ENCODE results near the gene CSMD2.
A peak's percentile ranks its signal among the peaks of the same experiment; 100 is the strongest.

CSMD2 gene

GRCh38 chr1:33895976-33896375, 269.1 kb downstream of the CSMD2 start:
- Histone ChIP-seq H3K4me1 (ENCODE audit: control insufficient read depth, low read depth, low read length) (peaks cover 3% of the 10 kb centered on the region), H3K79me2 (ENCODE audit: control insufficient read depth, insufficient read depth, low read length) (no peaks in the 10 kb centered on the region), H3K56ac (ENCODE audit: low read length) (no peak overlapping the region), H4K8ac (ENCODE audit: low read depth, low read length) (no peak overlapping the region), H2AK5ac (ENCODE audit: low read length) (no peak overlapping the region), H3K4me3 (ENCODE audit: low read length) (no peak overlapping the region), H2BK15ac (replicated peaks; ENCODE audit: low read depth) (no peak overlapping the region), H2BK5ac (ENCODE audit: low read length) (no peak overlapping the region), H3K79me1 (ENCODE audit: low read length) (peaks cover 2% of the 10 kb centered on the region), H2BK120ac (ENCODE audit: low read depth, low read length) (no peak overlapping the region), H3K36me3 (ENCODE audit: control insufficient read depth, insufficient read depth, low read length) (no peaks in the 10 kb centered on the region), H3K27me3 (ENCODE audit: insufficient read depth, low read length, poor library complexity) (no peaks in the 10 kb centered on the region), H4K5ac (ENCODE audit: low read length) (no peak overlapping the region), H3K9ac (ENCODE audit: low read length) (no peak overlapping the region), H3K18ac (ENCODE audit: low read length) (no peak overlapping the region), H3K23ac (ENCODE audit: low read length) (no peak overlapping the region), H3K4me2 (ENCODE audit: low read length) (no peak overlapping the region), H3K27ac (ENCODE audit: low read depth, low read length) (no peak overlapping the region), H3K4ac (ENCODE audit: low read depth, low read length) (no peak overlapping the region)
- no CpG with 5 or more reads among the region's 2 CpGs for whole genome bisulfite sequencing (ENCODE audit: extremely low coverage, insufficient coverage, low lambda C conversion rate)
- DNase-seq, result no peak

- Histone ChIP-seq H3K79me1 (ENCODE audit: low read length) (peaks cover 2% of the 10 kb centered on the region), H3K18ac (ENCODE audit: low read length) (no peak overlapping the region), H3K79me2 (ENCODE audit: control insufficient read depth, insufficient read depth, low read length) (no peaks in the 10 kb centered on the region), H3K4me1 (ENCODE audit: control insufficient read depth, low read depth, low read length) (peaks cover 3% of the 10 kb centered on the region), H3K27me3 (ENCODE audit: insufficient read depth, low read length, poor library complexity) (no peaks in the 10 kb centered on the region), H2BK15ac (replicated peaks; ENCODE audit: low read depth) (no peak overlapping the region), H3K9ac (ENCODE audit: low read length) (no peak overlapping the region), H3K27ac (ENCODE audit: low read depth, low read length) (no peak overlapping the region), H2AK5ac (ENCODE audit: low read length) (no peak overlapping the region), H3K56ac (ENCODE audit: low read length) (no peak overlapping the region), H3K23ac (ENCODE audit: low read length) (no peak overlapping the region), H3K4ac (ENCODE audit: low read depth, low read length) (no peak overlapping the region), H4K8ac (ENCODE audit: low read depth, low read length) (no peak overlapping the region), H2BK120ac (ENCODE audit: low read depth, low read length) (no peak overlapping the region), H3K4me2 (ENCODE audit: low read length) (no peak overlapping the region), H4K5ac (ENCODE audit: low read length) (no peak overlapping the region), H2BK5ac (ENCODE audit: low read length) (no peak overlapping the region), H3K4me3 (ENCODE audit: low read length) (no peak overlapping the region), H3K36me3 (ENCODE audit: control insufficient read depth, insufficient read depth, low read length) (no peaks in the 10 kb centered on the region)
- DNase-seq, result peak; percentile 15
- WGBS (ENCODE audit: extremely low coverage, insufficient coverage, low lambda C conversion rate), result no CpG with 5 or more reads among the region's 8 CpGs
Measured at GRCh38 chr1:33895396-33895795, 269.6 kb downstream of the CSMD2 start.

GRCh38 chr1:33893147-33893830, 271.7 kb downstream of the CSMD2 start:
- WGBS (ENCODE audit: extremely low coverage, insufficient coverage, low lambda C conversion rate), result no CpG with 5 or more reads among the region's 3 CpGs

GRCh38 chr1:33886496-33886895, 278.5 kb downstream of the CSMD2 start:
- H2BK15ac ChIP-seq (replicated peaks; ENCODE audit: low read depth), result no peak overlapping the region
- H3K18ac ChIP-seq (ENCODE audit: low read length), result peak overlapping the region; percentile 8
- no peak overlapping the region for H3K23ac ChIP-seq (ENCODE audit: low read length)
- H3K4me2 ChIP-seq (ENCODE audit: low read length), result no peak overlapping the region
- no CpG with 5 or more reads among the region's 5 CpGs for WGBS (ENCODE audit: extremely low coverage, insufficient coverage, low lambda C conversion rate)
- no peaks in the 10 kb centered on the region for H3K79me1 ChIP-seq (ENCODE audit: low read length)
- no peak overlapping the region for H4K5ac ChIP-seq (ENCODE audit: low read length)
- DNase-seq, result no peak
- peak overlapping the region; percentile 51 for H3K56ac ChIP-seq (ENCODE audit: low read length)
- H3K79me2 ChIP-seq (ENCODE audit: control insufficient read depth, insufficient read depth, low read length), result no peaks in the 10 kb centered on the region
- H3K4me1 ChIP-seq (ENCODE audit: control insufficient read depth, low read depth, low read length), result no peaks in the 10 kb centered on the region
- no peak overlapping the region for H3K27ac ChIP-seq (ENCODE audit: low read depth, low read length)
- H2BK120ac ChIP-seq (ENCODE audit: low read depth, low read length), result no peak overlapping the region
- H2AK5ac ChIP-seq (ENCODE audit: low read length), result no peak overlapping the region
- H4K8ac ChIP-seq (ENCODE audit: low read depth, low read length), result no peak overlapping the region
- no peak overlapping the region for H3K4ac ChIP-seq (ENCODE audit: low read depth, low read length)
- H2BK5ac ChIP-seq (ENCODE audit: low read length), result no peak overlapping the region
- H3K4me3 ChIP-seq (ENCODE audit: low read length), result no peak overlapping the region
- no peaks in the 10 kb centered on the region for H3K36me3 ChIP-seq (ENCODE audit: control insufficient read depth, insufficient read depth, low read length)
- H3K27me3 ChIP-seq (ENCODE audit: insufficient read depth, low read length, poor library complexity), result no peaks in the 10 kb centered on the region
- H3K9ac ChIP-seq (ENCODE audit: low read length), result peak overlapping the region; percentile 8

More at GRCh38 chr1:33893147-33893830, 271.7 kb downstream of the CSMD2 start:
- Histone ChIP-seq H3K56ac (ENCODE audit: low read length) (no peak overlapping the region), H3K23ac (ENCODE audit: low read length) (no peak overlapping the region), H2BK5ac (ENCODE audit: low read length) (no peak overlapping the region), H3K18ac (ENCODE audit: low read length) (no peak overlapping the region), H4K8ac (ENCODE audit: low read depth, low read length) (no peak overlapping the region), H3K4ac (ENCODE audit: low read depth, low read length) (no peak overlapping the region), H3K4me2 (ENCODE audit: low read length) (no peak overlapping the region), H3K4me1 (ENCODE audit: control insufficient read depth, low read depth, low read length) (peaks cover 3% of the 10 kb centered on the region), H3K36me3 (ENCODE audit: control insufficient read depth, insufficient read depth, low read length) (no peaks in the 10 kb centered on the region), H4K5ac (ENCODE audit: low read length) (no peak overlapping the region), H2BK15ac (replicated peaks; ENCODE audit: low read depth) (no peak overlapping the region), H3K4me3 (ENCODE audit: low read length) (no peak overlapping the region), H3K79me2 (ENCODE audit: control insufficient read depth, insufficient read depth, low read length) (no peaks in the 10 kb centered on the region), H3K27ac (ENCODE audit: low read depth, low read length) (no peak overlapping the region), H3K27me3 (ENCODE audit: insufficient read depth, low read length, poor library complexity) (no peaks in the 10 kb centered on the region), H2AK5ac (ENCODE audit: low read length) (no peak overlapping the region), H2BK120ac (ENCODE audit: low read depth, low read length) (no peak overlapping the region), H3K9ac (ENCODE audit: low read length) (no peak overlapping the region), H3K79me1 (ENCODE audit: low read length) (peaks cover 2% of the 10 kb centered on the region)
- DNase-seq, result peak; percentile 16

GRCh38 chr1:33880305-33880704, 284.7 kb downstream of the CSMD2 start:
- Histone ChIP-seq H3K56ac (ENCODE audit: low read length) (no peak overlapping the region), H3K4me1 (ENCODE audit: control insufficient read depth, low read depth, low read length) (no peaks in the 10 kb centered on the region), H3K23ac (ENCODE audit: low read length) (no peak overlapping the region), H2BK15ac (replicated peaks; ENCODE audit: low read depth) (no peak overlapping the region), H3K79me1 (ENCODE audit: low read length) (no peaks in the 10 kb centered on the region), H3K18ac (ENCODE audit: low read length) (no peak overlapping the region), H3K4me2 (ENCODE audit: low read length) (no peak overlapping the region), H3K4me3 (ENCODE audit: low read length) (no peak overlapping the region), H3K4ac (ENCODE audit: low read depth, low read length) (no peak overlapping the region), H3K36me3 (ENCODE audit: control insufficient read depth, insufficient read depth, low read length) (no peaks in the 10 kb centered on the region), H4K8ac (ENCODE audit: low read depth, low read length) (no peak overlapping the region), H3K27me3 (ENCODE audit: insufficient read depth, low read length, poor library complexity) (no peaks in the 10 kb centered on the region), H2BK120ac (ENCODE audit: low read depth, low read length) (no peak overlapping the region), H3K9ac (ENCODE audit: low read length) (no peak overlapping the region), H3K27ac (ENCODE audit: low read depth, low read length) (no peak overlapping the region), H3K79me2 (ENCODE audit: control insufficient read depth, insufficient read depth, low read length) (no peaks in the 10 kb centered on the region), H4K5ac (ENCODE audit: low read length) (no peak overlapping the region), H2BK5ac (ENCODE audit: low read length) (no peak overlapping the region), H2AK5ac (ENCODE audit: low read length) (no peak overlapping the region)
- DNase-seq, result no peak
- WGBS (ENCODE audit: extremely low coverage, insufficient coverage, low lambda C conversion rate), result no CpG with 5 or more reads among the region's 2 CpGs

GRCh38 chr1:33878392-33878791, 286.6 kb downstream of the CSMD2 start:
- Histone ChIP-seq H3K4ac (ENCODE audit: low read depth, low read length) (no peak overlapping the region), H3K9ac (ENCODE audit: low read length) (no peak overlapping the region), H2BK5ac (ENCODE audit: low read length) (no peak overlapping the region), H3K36me3 (ENCODE audit: control insufficient read depth, insufficient read depth, low read length) (no peaks in the 10 kb centered on the region), H3K4me3 (ENCODE audit: low read length) (no peak overlapping the region), H3K4me2 (ENCODE audit: low read length) (no peak overlapping the region), H3K79me1 (ENCODE audit: low read length) (no peaks in the 10 kb centered on the region), H2BK15ac (replicated peaks; ENCODE audit: low read depth) (no peak overlapping the region), H3K27me3 (ENCODE audit: insufficient read depth, low read length, poor library complexity) (no peaks in the 10 kb centered on the region), H3K56ac (ENCODE audit: low read length) (no peak overlapping the region), H3K79me2 (ENCODE audit: control insufficient read depth, insufficient read depth, low read length) (no peaks in the 10 kb centered on the region), H3K27ac (ENCODE audit: low read depth, low read length) (no peak overlapping the region), H4K5ac (ENCODE audit: low read length) (no peak overlapping the region), H2AK5ac (ENCODE audit: low read length) (no peak overlapping the region), H4K8ac (ENCODE audit: low read depth, low read length) (no peak overlapping the region), H3K18ac (ENCODE audit: low read length) (no peak overlapping the region), H3K23ac (ENCODE audit: low read length) (no peak overlapping the region), H3K4me1 (ENCODE audit: control insufficient read depth, low read depth, low read length) (no peaks in the 10 kb centered on the region), H2BK120ac (ENCODE audit: low read depth, low read length) (no peak overlapping the region)
- no CpG with 5 or more reads among the region's 2 CpGs for WGBS (ENCODE audit: extremely low coverage, insufficient coverage, low lambda C conversion rate)
- no peak for DNase-seq

Data from mesendoderm (in vitro differentiated cells).